ENCODE measurements around the gene MRPL53. TPM values are rescaled to one million over a fixed set of nuclear protein-coding genes. Genes with fewer than 3 reads are reported as not detected.

Gene MRPL53
- total and polyA plus RNA-seq, 4 donors: 12.6 to 72.5 (median 36.1) TPM

GRCh38 chr2:74441170-74441689, 31.2 kb downstream of the MRPL53 start:
- H3K27me3 ChIP-seq (ENCODE audit: control insufficient read depth in 4 of 4, insufficient read depth in 4 of 4, low read length in 3 of 4): no peaks in the 10 kb centered on the region
- peak overlapping the region; percentile 30 to 71 for H3K9ac ChIP-seq (ENCODE audit: low read depth in 1 of 2, low read length in 2 of 2)
- no peaks in the 10 kb centered on the region for H3K36me3 ChIP-seq (ENCODE audit: control insufficient read depth in 4 of 4, insufficient read depth in 3 of 4, low read depth in 1 of 4, low read length in 3 of 4)
- TF ChIP-seq JUND (IDR thresholded peaks at IDR 0.05): no peak
- TF ChIP-seq MAX (IDR thresholded peaks at IDR 0.05): no peak
- no peak for TF ChIP-seq CTCF (IDR thresholded peaks at IDR 0.05; ENCODE audit: low read depth, low read length, missing input control)
- TF ChIP-seq GABPA (IDR thresholded peaks at IDR 0.05 in 1 of 2, conservative IDR thresholded peaks at IDR 0.05 in 1 of 2): no peak
- TF ChIP-seq HNF4G (IDR thresholded peaks at IDR 0.05): no peak
- TF ChIP-seq FOXA2 (IDR thresholded peaks at IDR 0.05): no peak
- no peak for TF ChIP-seq ZBTB33 (IDR thresholded peaks at IDR 0.05)
- TF ChIP-seq SP1 (IDR thresholded peaks at IDR 0.05): no peak
- no peak for TF ChIP-seq NR2F2 (IDR thresholded peaks at IDR 0.05)
- no peak for TF ChIP-seq ATF3 (IDR thresholded peaks at IDR 0.05)
- peak overlapping the region; percentile 79 to 88 (median 80) for H3K4me3 ChIP-seq (ENCODE audit: low read depth in 1 of 3, low read length in 3 of 3)
- peak overlapping the region; percentile 92 to 95 for H3K27ac ChIP-seq (ENCODE audit: low read depth in 1 of 2, low read length in 2 of 2)
- H3K9me3 ChIP-seq (ENCODE audit: control insufficient read depth in 4 of 4, low read length in 3 of 4): no peaks in the 10 kb centered on the region
- DNase-seq (ENCODE audit: low spot score): no peak
- 14% methylated on average over 33 of the region's 33 CpGs for WGBS
- H3K4me1 ChIP-seq (ENCODE audit: control insufficient read depth in 4 of 4, insufficient read depth in 4 of 4, low read length in 3 of 4): peaks cover 19 to 60% (median 52%) of the 10 kb centered on the region in 4 donors

GRCh38 chr2:74440378-74441169, 31.9 kb downstream of the MRPL53 start:
- H3K4me3 ChIP-seq (ENCODE audit: low read depth in 1 of 3, low read length in 3 of 3): peak overlapping the region; percentile 79 to 88 (median 80)
- H3K27ac ChIP-seq (ENCODE audit: low read depth in 1 of 2, low read length in 2 of 2): peak overlapping the region; percentile 92 to 95
- H3K4me1 ChIP-seq (ENCODE audit: control insufficient read depth in 4 of 4, insufficient read depth in 4 of 4, low read length in 3 of 4): peaks cover 19 to 61% (median 53%) of the 10 kb centered on the region in 4 donors
- peaks cover 0 to 4% (median 0%) of the 10 kb centered on the region in 4 donors for H3K36me3 ChIP-seq (ENCODE audit: control insufficient read depth in 4 of 4, insufficient read depth in 3 of 4, low read depth in 1 of 4, low read length in 3 of 4)
- H3K9me3 ChIP-seq (ENCODE audit: control insufficient read depth in 4 of 4, low read length in 3 of 4): no peaks in the 10 kb centered on the region
- 6% methylated on average over 45 of the region's 45 CpGs for WGBS
- no peaks in the 10 kb centered on the region for H3K27me3 ChIP-seq (ENCODE audit: control insufficient read depth in 4 of 4, insufficient read depth in 4 of 4, low read length in 3 of 4)
- peak; percentile 75 for DNase-seq (ENCODE audit: low spot score)
- H3K9ac ChIP-seq (ENCODE audit: low read depth in 1 of 2, low read length in 2 of 2): peak overlapping the region; percentile 30 to 71
- TF ChIP-seq SP1 (IDR thresholded peaks at IDR 0.05) (peak; percentile 54), JUND (IDR thresholded peaks at IDR 0.05) (no peak), TAF1 (conservative IDR thresholded peaks at IDR 0.05) (no peak), EGR1 (IDR thresholded peaks at IDR 0.05; ENCODE audit: low read depth in 2 of 2) (peak in 1 of 2 donors; percentile 18), GABPA (IDR thresholded peaks at IDR 0.05 in 1 of 2, conservative IDR thresholded peaks at IDR 0.05 in 1 of 2) (peak in 1 of 2 donors; percentile 53), MAX (IDR thresholded peaks at IDR 0.05) (no peak), REST (IDR thresholded peaks at IDR 0.05) (no peak), HNF4A (conservative IDR thresholded peaks at IDR 0.05) (peak in 1 of 2 donors; percentile 20), NR2F2 (IDR thresholded peaks at IDR 0.05) (no peak), FOXA1 (IDR thresholded peaks at IDR 0.05) (no peak), YY1 (IDR thresholded peaks at IDR 0.05) (no peak), RAD21 (IDR thresholded peaks at IDR 0.05) (peak; percentile 39 to 56), ZBTB33 (IDR thresholded peaks at IDR 0.05) (no peak), ATF3 (IDR thresholded peaks at IDR 0.05) (no peak), RXRA (IDR thresholded peaks at IDR 0.05) (no peak), FOXA2 (IDR thresholded peaks at IDR 0.05) (no peak)
